ENCODE measurements around the gene ANKRD39.
"Not testable (repeated sequence)": the region's sequence is repeated elsewhere in the genome, so short reads cannot be mapped to it uniquely, and the experiment has no call there.

The ANKRD39 gene

GRCh38 chr2:96808176-96808837 lies 49.5 kb downstream of the ANKRD39 start:
- no peak for DNase-seq (ENCODE audit: low read depth in 2 of 2)

DNA sequence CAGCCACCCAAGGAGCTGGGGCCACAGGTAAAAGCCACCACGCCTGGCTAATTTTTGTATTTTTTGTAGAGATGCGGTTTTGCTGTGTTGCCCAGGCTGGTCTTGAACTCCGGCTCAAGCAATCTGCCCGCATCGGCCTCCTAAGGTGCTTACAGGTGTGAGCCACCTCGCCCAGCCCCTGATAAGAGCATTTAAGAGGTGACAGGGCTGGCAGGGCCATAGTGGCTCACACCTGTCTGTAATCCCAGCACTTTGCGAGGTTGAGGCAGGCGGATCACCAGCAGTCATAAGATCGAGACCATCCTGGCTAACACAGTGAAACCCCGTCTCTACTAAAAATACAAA lies 50.7 kb downstream of the ANKRD39 start:
- no peak for DNase-seq (ENCODE audit: low read depth in 2 of 2)

DNA sequence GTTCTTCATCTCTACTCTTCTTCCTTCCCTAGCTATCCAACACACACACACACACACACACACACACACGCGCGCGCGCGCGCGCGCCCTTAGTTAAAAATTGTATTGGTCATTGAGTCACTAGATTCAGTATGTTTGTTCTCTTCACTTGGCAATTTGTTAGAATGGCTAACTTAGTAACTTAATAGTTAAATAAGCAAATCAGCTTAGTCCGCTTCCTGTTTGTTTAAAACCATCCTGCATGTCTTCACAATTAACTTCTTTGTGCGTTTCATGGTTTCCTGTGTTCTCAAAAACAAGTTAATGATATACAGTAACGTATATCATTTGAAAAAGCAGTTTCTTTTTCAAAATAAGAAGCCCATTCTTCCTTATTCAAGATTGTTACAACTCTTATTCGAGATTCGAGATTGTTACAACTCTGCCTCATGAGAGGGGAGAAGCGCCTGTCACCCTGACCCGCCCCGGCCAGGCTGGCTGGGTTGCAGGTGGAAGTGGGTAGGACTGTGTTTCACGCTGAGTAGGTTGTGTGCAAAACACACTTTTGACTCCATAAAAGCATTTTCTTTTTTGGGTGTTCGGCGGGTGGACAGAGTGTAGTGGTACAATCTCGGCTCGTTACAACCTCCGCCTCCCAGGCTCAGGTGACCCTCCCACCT lies 51.2 kb downstream of the ANKRD39 start:
- DNase-seq (ENCODE audit: low read depth in 2 of 2): no peak

- not testable (repeated sequence) for DNase-seq (ENCODE audit: low read depth in 2 of 2)
Measured at GRCh38 chr2:96805946-96806345, 51.9 kb downstream of the ANKRD39 start.

- DNase-seq (ENCODE audit: low read depth in 2 of 2): no peak
Measured at GRCh38 chr2:96804986-96805385, 52.8 kb downstream of the ANKRD39 start.

- DNase-seq (ENCODE audit: low read depth in 2 of 2): no peak
Measured at GRCh38 chr2:96802721-96803120, 55.1 kb downstream of the ANKRD39 start.

GRCh38 chr2:96801786-96802595 lies 55.8 kb downstream of the ANKRD39 start:
- DNase-seq (ENCODE audit: low read depth in 2 of 2): no peak

- peak; percentile 43 to 48 for DNase-seq (ENCODE audit: low read depth in 2 of 2)
Measured at GRCh38 chr2:96801005-96801785, 56.6 kb downstream of the ANKRD39 start.

DNA sequence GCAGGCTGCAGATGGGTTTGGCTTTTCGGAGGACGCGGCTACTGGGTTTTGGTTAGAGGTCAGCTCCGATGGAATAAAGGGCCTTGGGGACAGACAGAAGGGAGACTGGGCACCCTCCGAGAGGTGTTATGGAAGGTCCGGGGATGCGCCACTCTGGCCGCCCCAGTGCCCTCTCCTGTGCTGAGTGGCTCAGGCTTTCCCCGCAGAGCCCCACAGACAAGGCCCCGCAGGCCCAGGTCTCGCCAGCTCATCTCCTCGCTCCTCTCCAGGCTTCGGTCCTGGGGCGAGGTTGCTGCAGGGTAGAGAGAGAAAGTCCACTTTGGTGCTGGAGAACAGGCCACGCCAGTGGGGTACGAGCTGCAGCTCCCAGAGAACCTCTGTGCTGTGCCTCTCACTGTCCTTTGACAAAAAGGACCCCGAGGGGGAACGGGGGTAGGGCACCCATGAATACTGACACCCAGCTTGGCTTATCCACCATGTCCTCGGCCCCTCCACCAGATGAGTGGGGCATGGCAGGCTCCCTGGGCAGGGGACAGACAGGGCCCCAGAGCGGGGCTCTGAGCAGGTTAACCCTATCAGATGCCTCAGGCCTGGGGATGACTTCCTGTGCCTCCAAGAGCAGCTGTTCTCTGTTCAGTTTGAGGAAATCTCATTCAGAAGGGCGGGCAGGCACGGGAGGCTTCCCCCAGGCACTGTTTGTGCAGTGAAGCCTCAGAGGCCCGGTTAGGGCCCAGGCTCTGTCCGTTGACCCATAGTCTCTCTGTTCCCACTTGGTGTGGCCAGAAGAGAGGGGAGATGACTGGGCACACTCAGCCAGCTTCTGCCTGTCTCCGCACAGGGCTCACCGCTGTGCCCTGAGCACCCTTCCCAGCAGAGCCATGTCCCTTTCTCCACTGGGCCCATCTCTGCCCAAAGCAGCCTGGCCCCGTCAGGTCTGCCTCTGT lies 57.5 kb downstream of the ANKRD39 start:
- DNase-seq (ENCODE audit: low read depth in 2 of 2): no peak

GRCh38 chr2:96799623-96799935 lies 58.2 kb downstream of the ANKRD39 start:
- DNase-seq (ENCODE audit: low read depth in 2 of 2): no peak

GRCh38 chr2:96798733-96799622 lies 58.8 kb downstream of the ANKRD39 start:
- no peak for DNase-seq (ENCODE audit: low read depth in 2 of 2)
